Ascending aorta (tissue), 2 donors: Measurements from ENCODE around the gene ANKRD24. TPM values are rescaled to one million over a fixed set of nuclear protein-coding genes. Genes with fewer than 3 reads are reported as not detected.
"Not testable (repeated sequence)": the region's sequence is repeated elsewhere in the genome, so short reads cannot be mapped to it uniquely, and the experiment has no call there.

Experiments
- DNase-seq, 2 donors: peaks; one replicate each; pipeline ENCODE4 v3.0.0-alpha.2; 2019; ENCODE audit warnings: low spot score in 2 of 2
- H3K27ac ChIP-seq, 2 donors: fragments of 200-600 bp; sonication (generic); one replicate each; pipeline ENCODE4 v1.5.1; 2016 to 2017; ENCODE audit warnings: mild to moderate bottlenecking in 1 of 2
- H3K27me3 ChIP-seq: fragments of 200-600 bp; sonication (generic); one replicate; pipeline ENCODE4 v1.5.1; 2017
- H3K36me3 ChIP-seq, 2 donors: fragments of 200-600 bp; sonication (generic); one replicate each; pipeline ENCODE4 v1.5.1; 2016
- H3K4me1 ChIP-seq, 2 donors: fragments of 200-600 bp; sonication (generic); one replicate each; pipeline ENCODE4 v1.5.1; 2016 to 2017; ENCODE audit warnings: mild to moderate bottlenecking in 1 of 2
- H3K4me3 ChIP-seq, 2 donors: fragments of 200-600 bp; sonication (generic); one replicate each; pipeline ENCODE4 v1.5.1; 2016 to 2017; ENCODE audit warnings: mild to moderate bottlenecking in 1 of 2
- H3K9me3 ChIP-seq, 2 donors: fragments of 200-600 bp; sonication (generic); one replicate each; pipeline ENCODE4 v1.5.1; 2016
- CTCF ChIP-seq, 3 experiments: fragments of 200-600 bp in 2 of 3; fragments of 450-650 bp in 1 of 3; sonication (generic) in 2 of 3; IDR thresholded peaks; one replicate each; pipeline ENCODE4 v1.5.1; 2016 to 2019; ENCODE audit warnings: antibody characterized with exemption in 3 of 3, mild to moderate bottlenecking in 1 of 3, moderate library complexity in 1 of 3
- intact Hi-C: fragments of 100-400 bp; cut with DNase I; formaldehyde crosslinking; loops from one replicate; pipeline ENCODE4 v1.15.1; 2023
- total RNA-seq: library from RNA; depleted of rRNA; stranded (reverse); fragments of >200 nt; gene quantifications from one replicate; pipeline ENCODE4 v1.1.0, GENCODE V29; 2016

ANKRD24 gene
- total RNA-seq, 1 donor from 2014 or later, result not detected

GRCh38 chr19:4234142-4234861 is 51.8 kb downstream of the ANKRD24 start:
- intact Hi-C loops, result no loop called here
- TF ChIP-seq CTCF (IDR thresholded peaks at IDR 0.05), result no peak
- no peaks in the 10 kb centered on the region for H3K27me3 ChIP-seq
- DNase-seq, result no peak
- no peak overlapping the region for H3K4me3 ChIP-seq
- no peak overlapping the region for H3K27ac ChIP-seq
- no peaks in the 10 kb centered on the region for H3K36me3 ChIP-seq
- H3K9me3 ChIP-seq, result no peaks in the 10 kb centered on the region
- H3K4me1 ChIP-seq, result no peaks in the 10 kb centered on the region

GRCh38 chr19:4234862-4235201 is 52.3 kb downstream of the ANKRD24 start:
- no peak overlapping the region for H3K4me3 ChIP-seq
- no peaks in the 10 kb centered on the region for H3K27me3 ChIP-seq
- H3K27ac ChIP-seq, result no peak overlapping the region
- H3K4me1 ChIP-seq, result no peaks in the 10 kb centered on the region
- no peaks in the 10 kb centered on the region for H3K9me3 ChIP-seq
- DNase-seq, result no peak
- TF ChIP-seq CTCF (IDR thresholded peaks at IDR 0.05), result no peak
- H3K36me3 ChIP-seq, result no peaks in the 10 kb centered on the region
- intact Hi-C loops, result no loop called here

- H3K27me3 ChIP-seq, DNase-seq, H3K4me3 ChIP-seq, intact Hi-C loops, H3K27ac ChIP-seq, H3K36me3 ChIP-seq, H3K9me3 ChIP-seq, H3K4me1 ChIP-seq: not testable (repeated sequence)
These were observed 55.0 kb downstream of the ANKRD24 start for GRCh38 chr19:4237510-4237909.

- H3K27me3 ChIP-seq, result no peaks in the 10 kb centered on the region
- intact Hi-C loops, result no loop called here
- TF ChIP-seq CTCF (IDR thresholded peaks at IDR 0.05), result no peak
- no peak overlapping the region for H3K4me3 ChIP-seq
- DNase-seq, result no peak
- H3K36me3 ChIP-seq, result no peaks in the 10 kb centered on the region
- H3K9me3 ChIP-seq, result peaks cover 0 to 4% of the 10 kb centered on the region in 2 donors
- H3K4me1 ChIP-seq, result no peaks in the 10 kb centered on the region
- no peak overlapping the region for H3K27ac ChIP-seq
These were observed 56.3 kb downstream of the ANKRD24 start for GRCh38 chr19:4238831-4239230.

- no peaks in the 10 kb centered on the region for H3K36me3 ChIP-seq
- H3K4me3 ChIP-seq, result no peak overlapping the region
- no peak for DNase-seq
- TF ChIP-seq CTCF (IDR thresholded peaks at IDR 0.05), result no peak
- H3K4me1 ChIP-seq, result no peaks in the 10 kb centered on the region
- peaks cover 0 to 4% of the 10 kb centered on the region in 2 donors for H3K9me3 ChIP-seq
- intact Hi-C loops, result loop anchor here (10.0 kb wide), 1 partner anchor 737 kb away; the partner anchor contains the start of genes DOHH and FZR1
- no peak overlapping the region for H3K27ac ChIP-seq
- no peaks in the 10 kb centered on the region for H3K27me3 ChIP-seq
These were observed 59.4 kb downstream of the ANKRD24 start for GRCh38 chr19:4241824-4242430.

GRCh38 chr19:4245938-4246337 is 63.4 kb downstream of the ANKRD24 start:
- not testable (repeated sequence) for H3K27me3 ChIP-seq, H3K4me1 ChIP-seq, H3K4me3 ChIP-seq, H3K9me3 ChIP-seq, H3K27ac ChIP-seq, DNase-seq
- intact Hi-C loops, result loop anchor here (1.0 to 10.0 kb wide), 6 partner anchors 64 to 741 kb away; partner anchors contain the start of genes ANKRD24, DOHH, FZR1 and HDGFL2
- H3K36me3 ChIP-seq, result peaks cover 20 to 23% of the 10 kb centered on the region in 2 donors
